LNCaP clone FGC (cell line): ENCODE data around the gene TPCN2.

Experiments
- DNase-seq: peaks from one replicate; pipeline ENCODE4 v3.0.0-alpha.2; 2011; ENCODE audit warnings: low read depth
- H3K4me3 ChIP-seq: 2 replicates; pipeline ENCODE4 v1.5.1; 2011; ENCODE audit warnings: mild to moderate bottlenecking, low read depth, low read length, control low read depth
- TF ChIP-seq, protein P1 (sequence below): IDR thresholded peaks from 2 replicates; pipeline ENCODE4 v1.5.1; 2012; ENCODE audit warnings: mild to moderate bottlenecking; ENCODE audit not compliant: control insufficient read depth, insufficient read depth; ENCODE audit errors: extremely low read depth

The TPCN2 gene

DNA sequence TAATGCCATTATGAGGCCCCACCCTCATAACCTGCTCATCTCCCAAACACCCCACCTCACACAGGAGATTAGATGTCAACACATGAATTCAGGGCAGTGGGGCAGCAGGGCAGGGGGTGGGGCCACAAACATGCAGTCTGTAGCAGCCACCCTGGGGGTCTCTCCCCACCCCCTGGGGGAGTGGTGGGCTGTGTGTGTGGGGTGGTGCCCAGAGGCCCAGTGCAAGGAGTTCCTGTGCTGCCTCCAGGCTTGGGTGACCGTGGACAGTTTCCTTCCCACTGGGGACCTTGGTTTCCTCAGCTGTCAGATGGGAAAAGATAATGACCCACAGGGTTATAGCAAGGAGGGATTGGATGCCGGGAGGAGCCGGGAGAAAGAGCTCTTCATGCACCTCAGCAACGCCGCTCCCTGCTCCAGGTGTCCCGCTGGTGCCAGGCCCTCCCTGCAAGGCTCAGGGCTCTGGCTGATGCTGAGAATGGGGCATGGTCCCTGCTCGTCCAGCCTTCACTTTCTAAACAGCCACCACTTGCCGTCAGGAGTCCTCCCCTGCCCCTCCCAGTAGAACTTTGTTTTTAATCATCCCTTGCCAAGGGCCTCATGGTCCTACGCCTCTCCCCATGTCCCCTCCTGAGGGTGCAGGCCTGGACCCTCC is 33.7 kb upstream of the TPCN2 start:
- DNase-seq = no peak
- TF ChIP-seq, protein P1, sequence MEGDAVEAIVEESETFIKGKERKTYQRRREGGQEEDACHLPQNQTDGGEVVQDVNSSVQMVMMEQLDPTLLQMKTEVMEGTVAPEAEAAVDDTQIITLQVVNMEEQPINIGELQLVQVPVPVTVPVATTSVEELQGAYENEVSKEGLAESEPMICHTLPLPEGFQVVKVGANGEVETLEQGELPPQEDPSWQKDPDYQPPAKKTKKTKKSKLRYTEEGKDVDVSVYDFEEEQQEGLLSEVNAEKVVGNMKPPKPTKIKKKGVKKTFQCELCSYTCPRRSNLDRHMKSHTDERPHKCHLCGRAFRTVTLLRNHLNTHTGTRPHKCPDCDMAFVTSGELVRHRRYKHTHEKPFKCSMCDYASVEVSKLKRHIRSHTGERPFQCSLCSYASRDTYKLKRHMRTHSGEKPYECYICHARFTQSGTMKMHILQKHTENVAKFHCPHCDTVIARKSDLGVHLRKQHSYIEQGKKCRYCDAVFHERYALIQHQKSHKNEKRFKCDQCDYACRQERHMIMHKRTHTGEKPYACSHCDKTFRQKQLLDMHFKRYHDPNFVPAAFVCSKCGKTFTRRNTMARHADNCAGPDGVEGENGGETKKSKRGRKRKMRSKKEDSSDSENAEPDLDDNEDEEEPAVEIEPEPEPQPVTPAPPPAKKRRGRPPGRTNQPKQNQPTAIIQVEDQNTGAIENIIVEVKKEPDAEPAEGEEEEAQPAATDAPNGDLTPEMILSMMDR = no peak
- no peak overlapping the region for H3K4me3 ChIP-seq

DNA sequence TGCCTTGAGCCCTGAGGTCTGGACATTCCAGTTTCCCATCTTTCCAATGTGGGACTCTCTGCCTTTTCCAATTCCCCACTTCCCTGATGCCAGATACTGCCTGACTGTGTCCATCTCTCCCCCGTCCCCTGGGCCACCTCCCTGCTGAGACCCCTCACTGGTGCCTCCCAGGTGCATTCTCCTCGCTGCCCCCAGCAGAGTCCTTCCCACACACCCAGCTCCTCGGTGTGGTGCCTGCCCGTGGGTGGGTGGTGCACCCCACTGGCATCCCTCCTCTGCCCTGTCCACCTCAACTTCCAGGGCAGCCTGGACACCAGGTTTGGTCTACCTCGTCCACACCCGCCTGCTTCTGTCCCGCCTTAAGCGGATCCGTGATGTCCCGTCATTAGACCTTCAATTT is 30.8 kb upstream of the TPCN2 start:
- no peak overlapping the region for H3K4me3 ChIP-seq
- no peak for DNase-seq
- TF ChIP-seq, protein P1 = no peak

- TF ChIP-seq, protein P1 = no peak
- H3K4me3 ChIP-seq = no peak overlapping the region
- no peak for DNase-seq
Observed at GRCh38 chr11:69018924-69019323, 29.8 kb upstream of the TPCN2 start.

GRCh38 chr11:69022260-69022659 is 26.5 kb upstream of the TPCN2 start:
- no peak for DNase-seq
- TF ChIP-seq, protein P1 = no peak
- no peak overlapping the region for H3K4me3 ChIP-seq

DNA sequence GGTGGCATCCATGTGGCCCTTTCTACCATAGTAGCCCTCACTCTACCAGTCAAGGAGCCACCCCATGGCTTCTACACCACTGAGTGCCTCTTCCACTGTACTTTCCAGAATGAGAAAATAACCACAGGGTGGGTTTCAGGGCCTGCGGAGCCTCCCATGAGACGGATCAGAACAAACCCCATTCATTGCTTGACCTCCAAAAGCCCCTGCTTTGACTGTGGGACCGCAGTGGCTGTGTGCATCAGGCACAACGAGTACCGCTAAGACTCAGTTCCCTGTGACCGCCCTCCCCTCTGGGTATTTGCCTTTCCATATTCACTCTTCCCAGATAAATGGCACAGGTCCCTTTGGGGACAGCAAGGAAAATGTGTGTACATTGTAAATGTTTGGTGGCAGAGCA is 24.2 kb upstream of the TPCN2 start:
- TF ChIP-seq, protein P1 = no peak
- DNase-seq = no peak
- no peak overlapping the region for H3K4me3 ChIP-seq

GRCh38 chr11:69027704-69028372 is 20.9 kb upstream of the TPCN2 start:
- no peak for DNase-seq
- TF ChIP-seq, protein P1 = no peak
- H3K4me3 ChIP-seq = no peak overlapping the region

DNA sequence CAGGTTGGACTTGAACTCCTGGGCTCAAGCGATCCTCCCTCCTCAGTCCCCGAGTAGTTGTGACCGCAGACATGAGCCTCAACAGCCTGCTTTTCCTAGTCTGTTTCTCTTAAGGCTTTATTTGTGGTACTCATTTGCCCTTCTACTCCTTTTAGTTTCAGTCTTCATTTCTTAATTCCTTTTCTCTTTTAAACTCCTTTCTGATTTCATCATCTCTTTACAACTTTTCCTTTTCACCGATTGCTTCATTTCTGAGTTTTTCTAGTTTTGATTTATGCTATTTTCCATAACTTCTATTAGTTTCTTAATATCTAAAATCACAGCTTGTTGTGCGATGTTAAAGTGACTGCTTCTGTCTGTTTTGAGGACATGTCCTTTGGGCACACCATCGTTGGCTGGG is 18.4 kb upstream of the TPCN2 start:
- TF ChIP-seq, protein P1 = no peak
- no peak for DNase-seq
- H3K4me3 ChIP-seq = no peak overlapping the region
